K562 (cell line): ENCODE results near the gene TXNIP. TPM values are rescaled to one million over a fixed set of nuclear protein-coding genes. Genes with fewer than 3 reads are reported as not detected.

ENCODE experiments used
- CHD7 ChIP-seq: fragments of 200-600 bp; sonication (generic); IDR thresholded peaks from one replicate; pipeline ENCODE4 v1.6.1; 2012; ENCODE audit warnings: mild to moderate bottlenecking, low read depth, low read length, inconsistent platforms
- E2F3 ChIP-seq: fragments of 250-450 bp; sonication (Bioruptor Pico); IDR thresholded peaks from 2 replicates; pipeline ENCODE4 v1.4.0; 2020; ENCODE audit warnings: mild to moderate bottlenecking
- L3MBTL2 ChIP-seq: fragments of 450-650 bp; IDR thresholded peaks from 2 replicates; pipeline ENCODE4 v1.6.1; 2016; ENCODE audit warnings: mild to moderate bottlenecking, moderate library complexity
- NR2C2 ChIP-seq, 2 experiments: fragments of 200-800 bp in 1 of 2; sonication (Bioruptor generic) in 1 of 2; sonication (generic) in 1 of 2; formaldehyde crosslinking in 1 of 2; IDR thresholded peaks; 2 replicates each; pipeline versions ENCODE4 v1.6.1 to v1.8.0; 2016 to 2022; ENCODE audit warnings: mild to moderate bottlenecking in 1 of 2, missing compliant biosample characterization in 1 of 2, missing genetic modification characterization in 1 of 2, missing genetic modification reagents in 1 of 2
- SMAD1 ChIP-seq: fragments of 150-350 bp; IDR thresholded peaks from 2 replicates; pipeline ENCODE4 v1.6.1; 2014; ENCODE audit warnings: low read length, low read depth; ENCODE audit not compliant: partially characterized antibody
- TBP ChIP-seq: optimal IDR thresholded peaks from 2 replicates; pipeline ENCODE3; 2011; ENCODE audit warnings: low read depth, low read length, improper control_type of control experiment
- polyA plus RNA-seq, 8 experiments: library from polyadenylated mRNA; depleted of rRNA in 4 of 8; stranded (reverse) in 5 of 8; unstranded in 3 of 8; fragments of >200 nt; fragmentation: Nextera tagmentation in 2 of 8; fragmentation: Illumina TruSeq in 1 of 8; extraction: Ambion mirVana in 2 of 8; extraction: Trizol in 1 of 8; gene quantifications; 2 replicates each; pipeline versions ENCODE4 v1.2.1 to v1.2.3, GENCODE V29; 2011 to 2014; ENCODE audit warnings: inconsistent platforms in 1 of 8, missing spikeins in 1 of 8
- total RNA-seq, 7 experiments: library from RNA; depleted of rRNA in 6 of 7; stranded (reverse); fragments of >200 nt in 6 of 7; fragmentation: Illumina TruSeq in 2 of 7; extraction: Trizol in 2 of 7; gene quantifications; 2 replicates each; pipeline versions ENCODE4 v1.2.1 to v1.2.3, GENCODE V29; 2011 to 2021; ENCODE audit warnings: low replicate concordance in 1 of 7
- TF ChIP-seq, protein P1 (sequence below): sonication (generic); formaldehyde crosslinking; IDR thresholded peaks from 2 replicates; pipeline ENCODE4 v1.8.0; 2022; ENCODE audit warnings: mild to moderate bottlenecking, low read depth, missing genetic modification reagents
- TF ChIP-seq, protein P2 (sequence below): fragments of 450-650 bp; IDR thresholded peaks from 2 replicates; pipeline ENCODE4 v1.6.1; 2017; ENCODE audit warnings: antibody characterized with exemption
- TF ChIP-seq, protein P3 (sequence below): IDR thresholded peaks from 2 replicates; pipeline ENCODE4 v1.6.1; 2011; ENCODE audit warnings: borderline replicate concordance, low read depth, mild to moderate bottlenecking, moderate library complexity, low read length; ENCODE audit not compliant: insufficient read depth, poor library complexity, severe bottlenecking

The TXNIP gene
- total and polyA plus RNA-seq, 9 of the 15 experiments (the other 6 are each of a cell fraction or from before 2014, with no cell fraction given): 120 to 499 (median 257) TPM

- TF ChIP-seq, protein P1, sequence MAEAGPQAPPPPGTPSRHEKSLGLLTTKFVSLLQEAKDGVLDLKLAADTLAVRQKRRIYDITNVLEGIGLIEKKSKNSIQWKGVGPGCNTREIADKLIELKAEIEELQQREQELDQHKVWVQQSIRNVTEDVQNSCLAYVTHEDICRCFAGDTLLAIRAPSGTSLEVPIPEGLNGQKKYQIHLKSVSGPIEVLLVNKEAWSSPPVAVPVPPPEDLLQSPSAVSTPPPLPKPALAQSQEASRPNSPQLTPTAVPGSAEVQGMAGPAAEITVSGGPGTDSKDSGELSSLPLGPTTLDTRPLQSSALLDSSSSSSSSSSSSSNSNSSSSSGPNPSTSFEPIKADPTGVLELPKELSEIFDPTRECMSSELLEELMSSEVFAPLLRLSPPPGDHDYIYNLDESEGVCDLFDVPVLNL (CRISPR knock-in tag): no peak
- TF ChIP-seq TBP (peak; percentile 47), NR2C2 (CRISPR knock-in tag; IDR thresholded peaks at IDR 0.05) (no peak), NR2C2 (tag; IDR thresholded peaks at IDR 0.05) (no peak; the same call in 1 of the 2 replicates), SMAD1 (peak; percentile 17), CHD7 (no peak), E2F3 (CRISPR knock-in tag) (no peak), L3MBTL2 (no peak)
- TF ChIP-seq, protein P2, sequence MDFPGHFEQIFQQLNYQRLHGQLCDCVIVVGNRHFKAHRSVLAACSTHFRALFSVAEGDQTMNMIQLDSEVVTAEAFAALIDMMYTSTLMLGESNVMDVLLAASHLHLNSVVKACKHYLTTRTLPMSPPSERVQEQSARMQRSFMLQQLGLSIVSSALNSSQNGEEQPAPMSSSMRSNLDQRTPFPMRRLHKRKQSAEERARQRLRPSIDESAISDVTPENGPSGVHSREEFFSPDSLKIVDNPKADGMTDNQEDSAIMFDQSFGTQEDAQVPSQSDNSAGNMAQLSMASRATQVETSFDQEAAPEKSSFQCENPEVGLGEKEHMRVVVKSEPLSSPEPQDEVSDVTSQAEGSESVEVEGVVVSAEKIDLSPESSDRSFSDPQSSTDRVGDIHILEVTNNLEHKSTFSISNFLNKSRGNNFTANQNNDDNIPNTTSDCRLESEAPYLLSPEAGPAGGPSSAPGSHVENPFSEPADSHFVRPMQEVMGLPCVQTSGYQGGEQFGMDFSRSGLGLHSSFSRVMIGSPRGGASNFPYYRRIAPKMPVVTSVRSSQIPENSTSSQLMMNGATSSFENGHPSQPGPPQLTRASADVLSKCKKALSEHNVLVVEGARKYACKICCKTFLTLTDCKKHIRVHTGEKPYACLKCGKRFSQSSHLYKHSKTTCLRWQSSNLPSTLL: peak; percentile 15; the same call in 1 of the 2 replicates
- TF ChIP-seq, protein P3, sequence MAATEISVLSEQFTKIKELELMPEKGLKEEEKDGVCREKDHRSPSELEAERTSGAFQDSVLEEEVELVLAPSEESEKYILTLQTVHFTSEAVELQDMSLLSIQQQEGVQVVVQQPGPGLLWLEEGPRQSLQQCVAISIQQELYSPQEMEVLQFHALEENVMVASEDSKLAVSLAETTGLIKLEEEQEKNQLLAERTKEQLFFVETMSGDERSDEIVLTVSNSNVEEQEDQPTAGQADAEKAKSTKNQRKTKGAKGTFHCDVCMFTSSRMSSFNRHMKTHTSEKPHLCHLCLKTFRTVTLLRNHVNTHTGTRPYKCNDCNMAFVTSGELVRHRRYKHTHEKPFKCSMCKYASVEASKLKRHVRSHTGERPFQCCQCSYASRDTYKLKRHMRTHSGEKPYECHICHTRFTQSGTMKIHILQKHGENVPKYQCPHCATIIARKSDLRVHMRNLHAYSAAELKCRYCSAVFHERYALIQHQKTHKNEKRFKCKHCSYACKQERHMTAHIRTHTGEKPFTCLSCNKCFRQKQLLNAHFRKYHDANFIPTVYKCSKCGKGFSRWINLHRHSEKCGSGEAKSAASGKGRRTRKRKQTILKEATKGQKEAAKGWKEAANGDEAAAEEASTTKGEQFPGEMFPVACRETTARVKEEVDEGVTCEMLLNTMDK: no peak
Observed at GRCh38 chr1:145997016-145997717, 788 bp upstream of the TXNIP start (continued).
